Stomach (tissue), 4 donors: ENCODE results near the gene AKAP13.

Experiments
- CTCF ChIP-seq, 7 experiments: fragments of 450-650 bp in 4 of 7; fragments of 200-600 bp in 3 of 7; sonication (generic) in 3 of 7; IDR thresholded peaks; one replicate each; pipeline ENCODE4 v1.5.1; 2016 to 2019; ENCODE audit warnings: antibody characterized with exemption in 7 of 7, control low read depth in 2 of 7, mild to moderate bottlenecking in 1 of 7
- EP300 ChIP-seq: sonication (generic); formaldehyde crosslinking; IDR thresholded peaks from one replicate; pipeline ENCODE4 v1.6.1; 2017; ENCODE audit warnings: antibody characterized with exemption
- POLR2A ChIP-seq, 4 donors: fragments of 450-650 bp; IDR thresholded peaks; one replicate each; pipeline ENCODE4 v1.6.1; 2016; ENCODE audit warnings: antibody characterized with exemption in 4 of 4, control low read depth in 2 of 4, mild to moderate bottlenecking in 1 of 4, moderate library complexity in 1 of 4
- POLR2AphosphoS5 ChIP-seq, 3 donors: sonication (generic); formaldehyde crosslinking; IDR thresholded peaks; one replicate each; pipeline ENCODE4 v1.6.1; 2016; ENCODE audit warnings: antibody characterized with exemption in 3 of 3

- TF ChIP-seq CTCF (IDR thresholded peaks at IDR 0.05) (no peak), POLR2AphosphoS5 (IDR thresholded peaks at IDR 0.05) (no peak), POLR2A (IDR thresholded peaks at IDR 0.05) (no peak), EP300 (no peak)
These were observed 323.7 kb downstream of the AKAP13 start for GRCh38 chr15:85704066-85704465.
